GM21381 (cell line): ENCODE data around the gene CEBPE.

Experiments
- ATAC-seq: cut with Tn5 transposase; IDR thresholded peaks from one replicate; pipeline ENCODE4 v1.9.1; 2021; ENCODE audit warnings: mild to moderate bottlenecking, moderate library complexity; ENCODE audit not compliant: unreplicated experiment

The CEBPE gene

GRCh38 chr14:23085458-23085857, 33.6 kb downstream of the CEBPE start:
- no peak for ATAC-seq

DNA sequence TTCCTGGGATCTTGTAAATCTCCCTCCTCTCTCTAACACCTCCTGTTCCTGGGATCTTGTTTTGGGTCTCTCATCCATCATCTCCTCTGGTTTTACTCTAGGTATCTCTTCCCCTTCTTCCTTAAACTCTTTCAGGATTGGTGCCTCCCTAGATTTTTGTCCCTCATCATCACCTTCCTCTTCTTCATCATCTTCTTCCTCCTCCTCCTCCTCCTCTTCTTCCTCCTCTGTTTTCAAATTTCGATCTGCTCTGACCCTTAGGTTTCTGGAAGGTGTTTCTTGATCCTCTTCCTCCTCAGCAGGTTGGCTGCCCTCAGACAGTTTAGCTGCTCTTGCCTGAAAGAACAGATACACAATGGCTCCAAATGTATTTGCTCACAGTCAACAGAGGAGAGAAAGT, 38.6 kb downstream of the CEBPE start:
- ATAC-seq = no peak

DNA sequence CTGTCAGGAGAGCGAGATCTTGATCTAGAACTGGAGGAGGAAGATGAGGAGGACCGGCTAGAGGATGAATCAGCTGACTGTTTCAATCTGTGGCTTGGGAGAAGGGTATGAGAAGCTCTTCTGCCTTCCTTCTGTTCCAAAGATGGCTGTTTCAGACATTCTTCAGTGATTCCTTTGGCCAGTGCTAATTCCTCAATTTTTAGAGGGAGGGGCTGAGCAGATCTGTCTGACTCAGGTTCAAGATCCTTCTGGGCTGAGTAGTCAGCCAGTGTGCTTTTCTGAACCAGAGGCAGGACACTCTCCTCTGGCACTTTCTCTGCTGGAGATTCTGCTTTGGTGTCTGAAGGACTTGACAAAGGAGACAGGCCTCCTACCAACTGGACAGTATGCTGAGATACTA, 39.3 kb downstream of the CEBPE start:
- ATAC-seq = no peak

DNA sequence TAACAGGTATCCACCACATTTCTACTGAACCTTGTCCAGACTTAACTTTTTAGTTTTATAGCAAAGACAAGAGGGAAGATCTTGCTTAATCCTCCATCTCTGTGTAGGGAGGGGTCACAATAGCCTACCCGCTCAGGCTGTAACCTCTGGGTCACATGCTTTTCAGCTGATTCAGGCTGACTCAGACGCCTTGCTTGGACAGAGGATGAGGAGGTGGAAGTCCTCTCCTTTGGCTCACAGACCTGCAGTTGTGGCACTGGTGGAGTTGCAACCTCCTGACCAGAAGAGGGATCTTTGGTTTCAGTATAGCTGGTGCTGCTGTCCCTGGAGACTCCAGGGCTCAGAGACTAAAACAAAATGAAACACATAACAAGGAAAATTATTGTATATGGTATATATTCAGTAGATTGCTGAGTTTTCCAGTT, 40.4 kb downstream of the CEBPE start:
- ATAC-seq = no peak

DNA sequence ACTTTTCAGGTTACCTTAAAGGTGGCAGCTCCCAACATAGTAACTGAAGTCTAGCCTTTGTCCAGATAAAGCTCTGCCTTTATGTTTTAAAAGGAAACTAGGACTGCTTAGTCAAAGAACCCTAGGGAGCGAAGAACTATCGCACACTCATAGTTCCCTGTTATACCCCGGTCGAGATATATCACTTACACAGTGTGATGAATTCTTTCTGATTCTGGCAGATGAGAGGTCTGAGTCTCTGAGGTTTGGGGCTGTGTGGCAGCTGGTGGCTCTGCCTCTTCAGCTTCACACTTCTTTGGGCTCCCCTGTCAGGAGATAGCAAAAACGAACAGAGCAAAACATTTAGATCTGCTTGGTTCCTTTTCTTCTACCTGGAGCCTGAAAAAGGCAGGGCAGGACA, 41.1 kb downstream of the CEBPE start:
- ATAC-seq = no peak

DNA sequence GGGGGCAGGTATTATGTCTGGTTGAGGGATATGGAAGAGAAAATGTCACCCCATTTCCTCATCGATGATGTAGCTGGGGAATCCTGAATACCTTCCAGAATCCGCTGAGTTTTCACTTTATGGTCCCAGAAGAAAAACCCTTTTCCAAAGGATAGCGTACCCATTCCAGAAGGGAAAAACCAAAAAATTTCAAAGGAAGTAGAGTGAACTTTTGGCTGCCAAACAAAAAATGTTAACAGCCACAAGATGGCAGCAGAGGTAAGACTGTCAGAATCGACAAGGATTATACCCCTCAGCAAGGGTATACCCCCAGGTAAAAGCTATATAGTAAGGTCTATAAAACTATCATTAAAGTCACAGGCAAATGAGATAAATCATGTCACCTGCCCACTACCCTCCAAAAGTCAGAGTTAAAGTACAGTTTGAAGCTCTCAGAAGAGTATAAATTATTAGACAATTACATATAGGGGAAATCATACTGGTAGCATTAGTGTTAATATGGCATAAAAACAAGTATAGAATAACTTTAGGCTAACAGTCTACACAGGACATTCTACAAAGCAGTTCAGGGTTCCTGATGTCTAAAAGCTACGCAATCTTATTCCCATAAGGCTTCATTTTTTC, 42.2 kb downstream of the CEBPE start:
- ATAC-seq = no peak

- ATAC-seq = no peak
Measured at GRCh38 chr14:23074906-23075305, 44.1 kb downstream of the CEBPE start.

- ATAC-seq = no peak
Measured at GRCh38 chr14:23071921-23072539, 47.0 kb downstream of the CEBPE start.

- ATAC-seq = peak; percentile 91
Measured at GRCh38 chr14:23071244-23071920, 47.7 kb downstream of the CEBPE start.

DNA sequence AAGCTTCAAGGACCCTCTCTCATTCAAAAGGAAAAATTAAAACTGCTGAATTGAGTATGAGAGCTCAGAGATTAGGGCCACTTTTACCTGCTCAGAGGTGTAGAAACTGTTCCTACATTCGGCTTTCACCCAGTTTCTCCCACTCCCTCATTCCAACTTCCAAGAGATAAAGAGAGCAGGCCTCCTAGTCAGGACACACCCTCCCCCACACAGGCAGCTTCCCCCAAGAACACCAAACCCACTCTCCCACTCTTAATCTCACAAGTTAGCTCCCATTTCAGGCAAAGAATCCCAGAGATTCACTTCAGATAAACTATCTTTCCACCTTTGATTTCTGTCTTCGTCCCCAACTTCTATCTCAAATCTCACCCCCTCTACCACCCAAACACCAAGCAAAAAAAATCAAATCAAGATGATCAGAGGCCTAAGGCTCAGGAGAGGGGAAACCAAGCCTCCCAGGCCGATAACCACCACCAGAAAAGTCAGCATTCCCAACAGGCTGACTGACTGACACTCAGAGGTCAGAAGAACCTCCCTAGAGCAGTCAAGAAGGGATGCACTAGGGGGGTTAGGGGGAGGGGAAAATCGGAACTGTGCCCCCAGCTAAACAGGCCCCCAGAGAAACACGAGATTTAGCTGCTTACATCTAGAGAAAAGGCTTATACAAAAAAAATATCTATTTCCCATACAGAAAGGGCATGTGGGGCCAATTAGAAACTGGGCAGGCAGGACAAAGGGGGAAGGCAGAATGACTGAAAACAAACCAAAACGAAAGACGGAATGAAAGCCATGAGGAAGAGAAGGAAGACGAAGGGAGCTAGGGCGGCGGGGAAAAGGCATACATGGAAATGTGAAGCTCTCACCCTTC, 48.6 kb downstream of the CEBPE start:
- ATAC-seq = no peak

DNA sequence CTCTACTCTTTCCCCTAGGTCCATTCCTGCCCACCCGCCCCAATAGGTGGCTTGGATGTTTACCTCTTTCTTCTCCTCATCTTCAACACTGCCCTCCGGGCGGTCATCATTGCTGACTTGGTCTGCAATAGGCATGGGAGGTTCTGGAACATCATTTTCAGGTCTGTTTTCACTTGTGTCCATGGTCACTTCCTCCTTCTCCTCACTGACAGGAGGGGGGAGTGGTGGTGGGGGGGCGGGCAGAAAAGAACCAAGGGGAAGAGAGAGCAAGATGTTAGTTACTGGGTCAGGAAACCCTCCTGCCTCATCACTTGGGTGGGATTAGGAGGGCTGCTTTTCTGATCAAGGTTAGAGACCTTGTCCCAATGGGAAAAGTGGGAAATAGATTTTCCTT, 49.6 kb downstream of the CEBPE start:
- ATAC-seq = no peak

- no peak for ATAC-seq
Measured at GRCh38 chr14:23068789-23069412, 50.2 kb downstream of the CEBPE start.

- ATAC-seq = no peak
Measured at GRCh38 chr14:23067847-23068788, 50.9 kb downstream of the CEBPE start.
